Neuronal stem cell (in vitro differentiated cells): ENCODE measurements around the gene CLHC1.

ENCODE experiments used
- DNase-seq: peaks from one replicate; pipeline ENCODE4 v3.0.0-alpha.2; 2013; ENCODE audit warnings: low spot score
- H2AFZ ChIP-seq: one replicate; pipeline ENCODE4 v1.6.1; 2013; ENCODE audit warnings: mild to moderate bottlenecking, low read length, inconsistent platforms
- H2AK5ac ChIP-seq: 2 replicates; pipeline ENCODE4 v1.6.1; 2013; ENCODE audit warnings: low read depth, mild to moderate bottlenecking, inconsistent platforms, low read length, moderate library complexity, mixed read lengths
- H2BK120ac ChIP-seq: 2 replicates; pipeline ENCODE4 v1.6.1; 2013; ENCODE audit warnings: low read depth, mild to moderate bottlenecking, inconsistent platforms, low read length, moderate library complexity, mixed read lengths
- H2BK12ac ChIP-seq: one replicate; pipeline ENCODE4 v1.6.1; 2013; ENCODE audit warnings: low read length, inconsistent platforms
- H2BK15ac ChIP-seq: 2 replicates; pipeline ENCODE4 v1.6.1; 2013; ENCODE audit warnings: mild to moderate bottlenecking, low read length, inconsistent platforms, mixed read lengths
- H2BK5ac ChIP-seq: one replicate; pipeline ENCODE4 v1.6.1; 2013; ENCODE audit warnings: inconsistent platforms, mild to moderate bottlenecking, low read length, moderate library complexity
- H3K14ac ChIP-seq: one replicate; pipeline ENCODE4 v1.6.1; 2013; ENCODE audit warnings: low read length, inconsistent platforms
- H3K18ac ChIP-seq: 2 replicates; pipeline ENCODE4 v1.6.1; 2013; ENCODE audit warnings: low read length, inconsistent platforms
- H3K23ac ChIP-seq: 2 replicates; pipeline ENCODE4 v1.6.1; 2013; ENCODE audit warnings: low read depth, mild to moderate bottlenecking, mixed read lengths, low read length, inconsistent platforms; ENCODE audit not compliant: poor library complexity
- H3K27ac ChIP-seq: replicated peaks from 3 replicates; pipeline ENCODE4 v1.5.1; 2013; ENCODE audit warnings: low read length, inconsistent platforms
- H3K27me3 ChIP-seq, 3 experiments: 2 replicates each; pipeline ENCODE4 v1.6.1; 2013; ENCODE audit warnings: low read length in 3 of 3, mild to moderate bottlenecking in 2 of 3, inconsistent platforms in 1 of 3, low read depth in 1 of 3, mixed read lengths in 1 of 3, moderate library complexity in 1 of 3; ENCODE audit not compliant: control insufficient read depth in 3 of 3, insufficient read depth in 3 of 3
- H3K36me3 ChIP-seq, 2 donors: replicated peaks in 1 of 2; 2 replicates each; pipeline ENCODE4 v1.6.1; 2013; ENCODE audit warnings: low read length in 2 of 2; ENCODE audit not compliant: control insufficient read depth in 2 of 2, insufficient read depth in 2 of 2
- H3K4ac ChIP-seq: 2 replicates; pipeline ENCODE4 v1.6.1; 2013; ENCODE audit warnings: inconsistent platforms, mild to moderate bottlenecking, low read length, moderate library complexity
- H3K4me1 ChIP-seq, 2 donors: 1 replicate in 1 of 2; 2 replicates in 1 of 2; pipeline ENCODE4 v1.6.1; 2013; ENCODE audit warnings: low read length in 2 of 2, low read depth in 1 of 2; ENCODE audit not compliant: control insufficient read depth in 2 of 2, insufficient read depth in 1 of 2
- H3K4me2 ChIP-seq: one replicate; pipeline ENCODE4 v1.6.1; 2013; ENCODE audit warnings: mild to moderate bottlenecking, low read length, inconsistent platforms; ENCODE audit not compliant: insufficient read depth, poor library complexity, severe bottlenecking
- H3K4me3 ChIP-seq, 2 donors: 2 replicates each; pipeline ENCODE4 v1.5.1; 2013; ENCODE audit warnings: low read length in 2 of 2, mild to moderate bottlenecking in 2 of 2, inconsistent platforms in 1 of 2, moderate library complexity in 1 of 2
- H3K79me1 ChIP-seq: one replicate; pipeline ENCODE4 v1.6.1; 2013; ENCODE audit warnings: low read depth, mild to moderate bottlenecking, inconsistent platforms, low read length, moderate library complexity
- H3K9ac ChIP-seq: one replicate; pipeline ENCODE4 v1.6.1; 2013; ENCODE audit warnings: mild to moderate bottlenecking, low read depth, low read length, inconsistent platforms; ENCODE audit not compliant: poor library complexity
- H3K9me3 ChIP-seq, 2 donors: replicated peaks in 1 of 2; 2 replicates each; pipeline versions ENCODE3 to v1.6.1; 2013; ENCODE audit warnings: low read length in 2 of 2, mild to moderate bottlenecking in 2 of 2, inconsistent platforms in 1 of 2, low read depth in 1 of 2, mixed read lengths in 1 of 2, moderate library complexity in 1 of 2; ENCODE audit not compliant: control insufficient read depth in 2 of 2, insufficient read depth in 1 of 2
- H4K8ac ChIP-seq: one replicate; pipeline ENCODE4 v1.6.1; 2013; ENCODE audit warnings: low read depth, mild to moderate bottlenecking, inconsistent platforms, low read length, moderate library complexity
- H4K91ac ChIP-seq: one replicate; pipeline ENCODE4 v1.6.1; 2013; ENCODE audit warnings: low read length, low read depth, mild to moderate bottlenecking, inconsistent platforms; ENCODE audit not compliant: poor library complexity
- WGBS, 2 donors: extraction: QIAGEN DNeasy Blood & Tissue Kit; methylation state at CpG; one replicate each; pipeline ENCODE4 v1.1.7; 2013; ENCODE audit warnings: missing lambda C conversion rate in 2 of 2, mixed read lengths in 1 of 2; ENCODE audit not compliant: insufficient read length in 2 of 2, insufficient replicate concordance in 1 of 2; ENCODE audit errors: extremely low coverage in 2 of 2; 5-methylcytosine and 5-hydroxymethylcytosine counted together

CLHC1 gene

GRCh38 chr2:55136138-55136541 lies 96.0 kb downstream of the CLHC1 start:
- Histone ChIP-seq H4K8ac (no peak overlapping the region), H3K9ac (no peak overlapping the region), H3K18ac (no peak overlapping the region), H3K36me3 (no peaks in the 10 kb centered on the region), H2BK120ac (no peak overlapping the region), H3K27me3 (no peaks in the 10 kb centered on the region), H3K14ac (no peak overlapping the region), H3K79me1 (no peaks in the 10 kb centered on the region), H2AK5ac (no peak overlapping the region), H3K4me2 (no peak overlapping the region), H3K4ac (no peak overlapping the region), H2BK5ac (no peak overlapping the region), H3K27ac (no peak overlapping the region), H2AFZ (no peak overlapping the region), H3K23ac (no peak overlapping the region), H2BK12ac (no peak overlapping the region), H2BK15ac (no peak overlapping the region), H4K91ac (no peak overlapping the region), H3K4me1 (peaks cover 14 to 41% of the 10 kb centered on the region in 2 donors), H3K4me3 (no peak overlapping the region), H3K9me3 (no peaks in the 10 kb centered on the region)
- whole genome bisulfite sequencing, 2 donors, result no CpG with 5 or more reads among the region's 4 CpGs
- DNase-seq, result no peak

DNA sequence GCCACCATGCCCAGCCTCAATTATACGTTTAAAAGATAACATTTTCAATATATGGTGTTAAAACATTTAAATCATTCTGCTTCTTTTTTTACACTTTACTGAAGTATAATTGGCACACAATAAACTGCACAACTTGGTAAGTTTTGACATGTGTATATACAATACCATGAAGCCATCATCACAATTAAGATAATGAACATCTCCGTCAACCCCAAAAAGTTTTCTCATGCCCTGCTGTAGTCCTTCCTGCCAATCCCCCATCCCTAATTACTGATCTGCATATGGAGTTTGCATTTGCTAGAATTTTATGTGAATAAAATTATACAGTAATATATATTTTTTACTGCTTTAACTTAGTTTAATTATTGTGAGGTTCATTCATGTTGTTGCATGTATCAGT lies 96.6 kb downstream of the CLHC1 start:
- Histone ChIP-seq H3K27ac (no peak overlapping the region), H3K4me3 (no peak overlapping the region), H2BK120ac (no peak overlapping the region), H3K18ac (no peak overlapping the region), H2BK12ac (no peak overlapping the region), H3K4ac (no peak overlapping the region), H2AFZ (no peak overlapping the region), H3K79me1 (no peaks in the 10 kb centered on the region), H3K9me3 (no peaks in the 10 kb centered on the region), H3K23ac (no peak overlapping the region), H2BK5ac (no peak overlapping the region), H2BK15ac (no peak overlapping the region), H4K91ac (no peak overlapping the region), H2AK5ac (no peak overlapping the region), H3K27me3 (no peaks in the 10 kb centered on the region), H3K14ac (no peak overlapping the region), H3K36me3 (no peaks in the 10 kb centered on the region), H3K4me1 (peaks cover 14 to 41% of the 10 kb centered on the region in 2 donors), H3K9ac (no peak overlapping the region), H3K4me2 (no peak overlapping the region), H4K8ac (no peak overlapping the region)
- no peak for DNase-seq
- no CpG with 5 or more reads among the region's 2 CpGs for WGBS, 2 donors

GRCh38 chr2:55134316-55134706 lies 97.8 kb downstream of the CLHC1 start:
- Histone ChIP-seq H3K4me3 (peak overlapping the region in 1 of 2 donors; percentile 10), H3K27ac (no peak overlapping the region), H2BK120ac (no peak overlapping the region), H2BK12ac (no peak overlapping the region), H2AK5ac (no peak overlapping the region), H3K4me1 (peaks cover 14 to 41% of the 10 kb centered on the region in 2 donors), H2BK15ac (no peak overlapping the region), H2BK5ac (no peak overlapping the region), H3K36me3 (no peaks in the 10 kb centered on the region), H3K9me3 (no peaks in the 10 kb centered on the region), H3K4ac (no peak overlapping the region), H3K79me1 (no peaks in the 10 kb centered on the region), H3K14ac (no peak overlapping the region), H2AFZ (peak overlapping the region; percentile 55), H4K8ac (no peak overlapping the region), H4K91ac (no peak overlapping the region), H3K23ac (no peak overlapping the region), H3K4me2 (no peak overlapping the region), H3K27me3 (no peaks in the 10 kb centered on the region), H3K18ac (peak overlapping the region; percentile 61), H3K9ac (no peak overlapping the region)
- no CpG with 5 or more reads among the region's 1 CpG for WGBS, 2 donors
- no peak for DNase-seq

GRCh38 chr2:55133467-55134315 lies 98.4 kb downstream of the CLHC1 start:
- WGBS, 2 donors, result no CpG with 5 or more reads among the region's 10 CpGs

More at GRCh38 chr2:55133467-55134315, 98.4 kb downstream of the CLHC1 start:
- no peak overlapping the region for H2BK15ac ChIP-seq
- H3K27me3 ChIP-seq, result no peaks in the 10 kb centered on the region
- no peak overlapping the region for H2BK12ac ChIP-seq
- peak overlapping the region in 1 of 2 donors; percentile 10 for H3K4me3 ChIP-seq
- no peak overlapping the region for H4K8ac ChIP-seq
- no peak overlapping the region for H3K4me2 ChIP-seq
- no peak overlapping the region for H3K23ac ChIP-seq
- no peak overlapping the region for H3K27ac ChIP-seq
- no peak overlapping the region for H2AK5ac ChIP-seq
- no peak overlapping the region for H3K18ac ChIP-seq
- H3K4me1 ChIP-seq, result peaks cover 14 to 40% of the 10 kb centered on the region in 2 donors
- no peak for DNase-seq
- H2BK120ac ChIP-seq, result no peak overlapping the region
- no peak overlapping the region for H2BK5ac ChIP-seq
- no peak overlapping the region for H3K9ac ChIP-seq
- H2AFZ ChIP-seq, result peak overlapping the region; percentile 55
- H3K79me1 ChIP-seq, result no peaks in the 10 kb centered on the region
- H3K14ac ChIP-seq, result no peak overlapping the region
- no peaks in the 10 kb centered on the region for H3K36me3 ChIP-seq
- H3K9me3 ChIP-seq, result no peaks in the 10 kb centered on the region
- H4K91ac ChIP-seq, result no peak overlapping the region
- no peak overlapping the region for H3K4ac ChIP-seq
